Sigmoid colon (tissue), 7 donors: ENCODE data around the gene WNT16. TPM values are rescaled to one million over a fixed set of nuclear protein-coding genes. Genes with fewer than 3 reads are reported as not detected.
"Not testable (repeated sequence)": the region's sequence is repeated elsewhere in the genome, so short reads cannot be mapped to it uniquely, and the experiment has no call there.

Source experiments
- DNase-seq: peaks from one replicate; pipeline ENCODE4 v3.0.0-alpha.2; 2019
- H3K27ac ChIP-seq, 4 donors: fragments of 200-600 bp; sonication (generic); one replicate each; pipeline ENCODE4 v1.5.1; 2016 to 2019; ENCODE audit warnings: mild to moderate bottlenecking in 1 of 4
- H3K27me3 ChIP-seq, 3 donors: fragments of 200-600 bp; sonication (generic); one replicate each; pipeline ENCODE4 v1.5.1; 2019; ENCODE audit warnings: mild to moderate bottlenecking in 1 of 3
- H3K36me3 ChIP-seq, 4 donors: fragments of 200-600 bp; sonication (generic); one replicate each; pipeline ENCODE4 v1.5.1; 2016 to 2019
- H3K4me1 ChIP-seq, 4 donors: fragments of 200-600 bp; sonication (generic); one replicate each; pipeline ENCODE4 v1.5.1; 2017 to 2019
- H3K4me3 ChIP-seq, 4 donors: fragments of 200-600 bp; sonication (generic); one replicate each; pipeline ENCODE4 v1.5.1; 2017 to 2019; ENCODE audit warnings: mild to moderate bottlenecking in 2 of 4, moderate library complexity in 1 of 4
- H3K9me3 ChIP-seq, 4 donors: fragments of 200-600 bp in 3 of 4; sonication (generic) in 3 of 4; one replicate each; pipeline versions ENCODE4 v1.5.1 to v1.6.1; 2013 to 2019
- CTCF ChIP-seq, 4 experiments: fragments of 450-650 bp in 3 of 4; fragments of 200-600 bp in 1 of 4; IDR thresholded peaks; one replicate each; pipeline ENCODE4 v1.5.1; 2016 to 2019; ENCODE audit warnings: antibody characterized with exemption in 4 of 4, mild to moderate bottlenecking in 3 of 4, moderate library complexity in 2 of 4
- EP300 ChIP-seq, 4 donors: sonication (generic); formaldehyde crosslinking; IDR thresholded peaks; one replicate each; pipeline ENCODE4 v1.6.1; 2017; ENCODE audit warnings: antibody characterized with exemption in 4 of 4
- POLR2A ChIP-seq, 2 donors: fragments of 450-650 bp; IDR thresholded peaks; one replicate each; pipeline ENCODE4 v1.6.1; 2016; ENCODE audit warnings: antibody characterized with exemption in 2 of 2, mild to moderate bottlenecking in 2 of 2, moderate library complexity in 2 of 2
- POLR2AphosphoS5 ChIP-seq, 4 donors: sonication (generic); formaldehyde crosslinking; IDR thresholded peaks; one replicate each; pipeline ENCODE4 v1.6.1; 2017; ENCODE audit warnings: antibody characterized with exemption in 4 of 4
- WGBS, 2 donors: extraction: QIAGEN DNeasy Blood & Tissue Kit; methylation state at CpG; one replicate each; pipeline ENCODE4 v1.1.7; 2013; 5-methylcytosine and 5-hydroxymethylcytosine counted together
- intact Hi-C: fragments of 100-400 bp; cut with DNase I; formaldehyde crosslinking; loops from one replicate; pipeline ENCODE4 v1.15.1; 2023
- polyA plus RNA-seq, 3 donors: library from polyadenylated mRNA; stranded (reverse); fragments of 200-250 nt; gene quantifications; one replicate each; pipeline ENCODE4 v1.2.3, GENCODE V29; 2013
- total RNA-seq, 4 donors: library from RNA; depleted of rRNA; stranded (reverse); fragments of >200 nt; gene quantifications; one replicate each; pipeline ENCODE4 v1.1.0, GENCODE V29; 2016
- donor health status: healthy with polysubstance abuse.
- donor health status: Bipolar disorder and iron deficiency.
- donor health status: healthy.

Gene WNT16
- total and polyA plus RNA-seq, 7 donors, result 0.38 to 1.4 (median 0.58) TPM; not detected in 1

- H3K4me3 ChIP-seq, result no peak overlapping the region
- no peak overlapping the region for H3K27ac ChIP-seq
- TF ChIP-seq POLR2AphosphoS5 (IDR thresholded peaks at IDR 0.05) (no peak), CTCF (IDR thresholded peaks at IDR 0.05) (no peak), EP300 (IDR thresholded peaks at IDR 0.05) (no peak), POLR2A (IDR thresholded peaks at IDR 0.05) (no peak)
- no peaks in the 10 kb centered on the region for H3K36me3 ChIP-seq
- no peaks in the 10 kb centered on the region for H3K9me3 ChIP-seq
- no peaks in the 10 kb centered on the region for H3K27me3 ChIP-seq
- no peak for DNase-seq
- H3K4me1 ChIP-seq, result no peaks in the 10 kb centered on the region
- intact Hi-C loops, result no loop called here
- 27 to 70% methylated on average over 3 of the region's 3 CpGs for WGBS, 2 donors
These were observed 15.5 kb upstream of the WNT16 start for GRCh38 chr7:121313220-121313792.

GRCh38 chr7:121313793-121314676, 14.8 kb upstream of the WNT16 start:
- Histone ChIP-seq H3K27ac (no peak overlapping the region), H3K27me3 (no peaks in the 10 kb centered on the region), H3K4me3 (no peak overlapping the region), H3K9me3 (no peaks in the 10 kb centered on the region), H3K36me3 (no peaks in the 10 kb centered on the region), H3K4me1 (no peaks in the 10 kb centered on the region)
- WGBS, 2 donors, result 8 to 46% methylated on average over 9 of the region's 9 CpGs
- no peak for DNase-seq
- no peak for TF ChIP-seq CTCF (IDR thresholded peaks at IDR 0.05)
- intact Hi-C loops, result no loop called here

- H3K27me3 ChIP-seq, H3K4me3 ChIP-seq, H3K4me1 ChIP-seq, H3K9me3 ChIP-seq, DNase-seq, intact Hi-C loops, H3K27ac ChIP-seq, H3K36me3 ChIP-seq: not testable (repeated sequence)
- 86 to 92% methylated on average over 2 to 3 of the region's 3 CpGs for WGBS, 2 donors
These were observed 13.6 kb upstream of the WNT16 start for GRCh38 chr7:121315170-121315569.

GRCh38 chr7:121322460-121322859, 6.3 kb upstream of the WNT16 start:
- intact Hi-C loops, result no loop called here

More at GRCh38 chr7:121322460-121322859, 6.3 kb upstream of the WNT16 start:
- Histone ChIP-seq H3K4me3 (no peak overlapping the region), H3K36me3 (no peaks in the 10 kb centered on the region), H3K9me3 (no peaks in the 10 kb centered on the region), H3K27ac (no peak overlapping the region), H3K27me3 (peaks cover 0 to 2% (median 0%) of the 10 kb centered on the region in 3 donors), H3K4me1 (no peaks in the 10 kb centered on the region)
- WGBS, 2 donors, result 9 to 56% methylated on average over 3 of the region's 3 CpGs
- TF ChIP-seq POLR2A (IDR thresholded peaks at IDR 0.05) (no peak), EP300 (IDR thresholded peaks at IDR 0.05) (no peak), POLR2AphosphoS5 (IDR thresholded peaks at IDR 0.05) (no peak), CTCF (IDR thresholded peaks at IDR 0.05) (no peak)
- DNase-seq, result no peak
